OCI-LY3 (cell line): Measurements from ENCODE around the gene FOXF2.

Experiments used
- EZH2phosphoT487 ChIP-seq: fragments of 200-600 bp; shearing (Covaris generic); IDR thresholded peaks from 2 replicates; pipeline ENCODE4 v1.6.1; 2018; ENCODE audit warnings: antibody characterized with exemption, mixed run types, low read depth
- TF ChIP-seq, protein P1 (sequence below): fragments of 200-600, 300-600 bp; sonication (generic); IDR thresholded peaks from 2 replicates; pipeline ENCODE4 v1.5.1; 2014; ENCODE audit warnings: antibody characterized with exemption, low read length, low read depth

DNA sequence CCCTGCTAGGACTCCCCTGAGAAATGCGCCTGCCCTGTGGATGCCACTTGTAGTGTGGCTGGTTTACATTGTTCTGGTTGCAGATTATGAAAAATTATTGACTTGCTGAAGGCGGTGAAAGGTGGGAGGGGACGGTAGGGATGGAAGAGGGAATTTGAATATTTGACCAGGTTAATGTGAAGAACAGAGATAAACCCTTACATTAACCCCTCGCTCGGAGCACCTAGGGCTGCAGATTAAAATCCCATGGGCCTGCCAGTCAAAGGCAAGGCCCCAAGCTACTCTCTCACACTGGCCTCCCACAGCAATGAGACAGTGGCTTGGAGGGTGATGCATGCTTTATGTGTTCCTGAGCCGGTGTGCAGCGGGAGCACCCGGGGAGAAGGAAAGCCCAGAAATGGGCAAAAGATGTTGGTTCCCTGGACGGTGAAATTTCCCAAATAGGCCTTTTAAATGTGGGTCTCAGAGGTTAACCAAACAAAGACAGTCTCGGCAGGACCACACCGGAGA, 2.5 kb downstream of the FOXF2 start:
- TF ChIP-seq, protein P1, sequence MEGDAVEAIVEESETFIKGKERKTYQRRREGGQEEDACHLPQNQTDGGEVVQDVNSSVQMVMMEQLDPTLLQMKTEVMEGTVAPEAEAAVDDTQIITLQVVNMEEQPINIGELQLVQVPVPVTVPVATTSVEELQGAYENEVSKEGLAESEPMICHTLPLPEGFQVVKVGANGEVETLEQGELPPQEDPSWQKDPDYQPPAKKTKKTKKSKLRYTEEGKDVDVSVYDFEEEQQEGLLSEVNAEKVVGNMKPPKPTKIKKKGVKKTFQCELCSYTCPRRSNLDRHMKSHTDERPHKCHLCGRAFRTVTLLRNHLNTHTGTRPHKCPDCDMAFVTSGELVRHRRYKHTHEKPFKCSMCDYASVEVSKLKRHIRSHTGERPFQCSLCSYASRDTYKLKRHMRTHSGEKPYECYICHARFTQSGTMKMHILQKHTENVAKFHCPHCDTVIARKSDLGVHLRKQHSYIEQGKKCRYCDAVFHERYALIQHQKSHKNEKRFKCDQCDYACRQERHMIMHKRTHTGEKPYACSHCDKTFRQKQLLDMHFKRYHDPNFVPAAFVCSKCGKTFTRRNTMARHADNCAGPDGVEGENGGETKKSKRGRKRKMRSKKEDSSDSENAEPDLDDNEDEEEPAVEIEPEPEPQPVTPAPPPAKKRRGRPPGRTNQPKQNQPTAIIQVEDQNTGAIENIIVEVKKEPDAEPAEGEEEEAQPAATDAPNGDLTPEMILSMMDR, result no peak
- TF ChIP-seq EZH2phosphoT487, result no peak
